ENCODE measurements around the gene PKHD1.

The PKHD1 gene

GRCh38 chr6:51827580-51827979, 259.8 kb downstream of the PKHD1 start:
- Mint-ChIP-seq H3K9me3 (no peaks in the 10 kb centered on the region), H3K27me3 (peaks cover 4% of the 10 kb centered on the region)

DNA sequence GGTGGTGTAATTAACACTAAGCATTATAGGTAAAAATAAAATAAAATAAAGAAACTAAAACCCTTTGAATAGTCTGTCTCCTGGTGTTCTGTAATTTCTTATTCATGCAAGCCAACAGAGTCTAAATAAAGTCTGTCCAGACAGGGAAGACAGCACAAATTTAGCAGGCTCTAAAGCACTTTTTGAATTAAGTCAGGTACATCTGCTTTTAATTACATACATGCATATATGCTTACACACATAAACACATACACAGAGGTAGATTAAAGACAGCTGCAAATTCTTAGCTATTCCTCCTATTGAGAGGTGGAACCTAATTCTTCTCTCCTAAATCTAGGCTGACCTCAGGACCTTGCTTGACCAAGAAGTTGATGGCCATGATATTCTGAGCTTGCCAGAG, 262.5 kb downstream of the PKHD1 start:
- Mint-ChIP-seq H3K27me3 (peaks cover 4% of the 10 kb centered on the region), H3K36me3 (ENCODE audit: low read depth) (no peaks in the 10 kb centered on the region), H3K4me3 (no peak overlapping the region), H3K27ac (no peak overlapping the region), H3K9me3 (no peaks in the 10 kb centered on the region), H3K4me1 (ENCODE audit: low read depth) (no peaks in the 10 kb centered on the region)

More at GRCh38 chr6:51827580-51827979, 259.8 kb downstream of the PKHD1 start:
- no peaks in the 10 kb centered on the region for H3K36me3 Mint-ChIP-seq (ENCODE audit: low read depth)
- H3K4me1 Mint-ChIP-seq (ENCODE audit: low read depth): no peaks in the 10 kb centered on the region
- no peak overlapping the region for H3K4me3 Mint-ChIP-seq
- no peak overlapping the region for H3K27ac Mint-ChIP-seq

GRCh38 chr6:51820555-51820954, 266.9 kb downstream of the PKHD1 start:
- no peaks in the 10 kb centered on the region for H3K4me1 Mint-ChIP-seq (ENCODE audit: low read depth)
- no peaks in the 10 kb centered on the region for H3K9me3 Mint-ChIP-seq

GRCh38 chr6:51818520-51819022, 268.8 kb downstream of the PKHD1 start:
- Mint-ChIP-seq H3K4me1 (ENCODE audit: low read depth) (no peaks in the 10 kb centered on the region), H3K27me3 (no peaks in the 10 kb centered on the region), H3K27ac (no peak overlapping the region), H3K36me3 (ENCODE audit: low read depth) (no peaks in the 10 kb centered on the region), H3K9me3 (no peaks in the 10 kb centered on the region), H3K4me3 (no peak overlapping the region)

More at GRCh38 chr6:51820555-51820954, 266.9 kb downstream of the PKHD1 start:
- H3K27me3 Mint-ChIP-seq: no peaks in the 10 kb centered on the region
- H3K4me3 Mint-ChIP-seq: no peak overlapping the region
- H3K27ac Mint-ChIP-seq: no peak overlapping the region
- no peaks in the 10 kb centered on the region for H3K36me3 Mint-ChIP-seq (ENCODE audit: low read depth)

GRCh38 chr6:51817832-51818231, 269.6 kb downstream of the PKHD1 start:
- Mint-ChIP-seq H3K4me1 (ENCODE audit: low read depth) (no peaks in the 10 kb centered on the region), H3K27me3 (no peaks in the 10 kb centered on the region), H3K36me3 (ENCODE audit: low read depth) (no peaks in the 10 kb centered on the region), H3K4me3 (no peak overlapping the region), H3K9me3 (no peaks in the 10 kb centered on the region), H3K27ac (no peak overlapping the region)

DNA sequence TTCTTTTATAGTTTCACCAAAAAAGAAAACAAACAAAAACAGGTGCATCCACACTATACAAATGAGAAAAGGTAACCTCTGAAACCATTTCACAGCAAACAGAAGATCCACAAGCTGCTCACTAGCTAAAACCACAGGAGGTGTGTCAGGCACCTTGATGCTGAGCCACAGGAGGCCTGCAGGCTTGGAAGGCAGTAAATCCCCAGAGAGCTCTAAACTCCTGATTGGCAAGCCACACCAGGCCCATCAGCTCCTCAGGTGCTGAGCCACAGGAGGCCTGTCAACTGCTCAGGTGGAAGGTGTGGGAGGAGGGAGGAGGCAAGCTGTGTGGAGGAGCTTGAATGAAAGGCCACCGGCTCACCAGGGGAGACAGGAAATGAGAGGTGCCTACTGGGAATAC, 273.0 kb downstream of the PKHD1 start:
- no peaks in the 10 kb centered on the region for H3K36me3 Mint-ChIP-seq (ENCODE audit: low read depth)
- no peak overlapping the region for H3K4me3 Mint-ChIP-seq
- H3K9me3 Mint-ChIP-seq: no peaks in the 10 kb centered on the region
- no peaks in the 10 kb centered on the region for H3K4me1 Mint-ChIP-seq (ENCODE audit: low read depth)
- no peaks in the 10 kb centered on the region for H3K27me3 Mint-ChIP-seq
- H3K27ac Mint-ChIP-seq: no peak overlapping the region

GRCh38 chr6:51813904-51814303, 273.5 kb downstream of the PKHD1 start:
- H3K27me3 Mint-ChIP-seq: no peaks in the 10 kb centered on the region
- no peaks in the 10 kb centered on the region for H3K9me3 Mint-ChIP-seq
- no peaks in the 10 kb centered on the region for H3K4me1 Mint-ChIP-seq (ENCODE audit: low read depth)
- H3K36me3 Mint-ChIP-seq (ENCODE audit: low read depth): no peaks in the 10 kb centered on the region
- no peak overlapping the region for H3K4me3 Mint-ChIP-seq
- no peak overlapping the region for H3K27ac Mint-ChIP-seq

DNA sequence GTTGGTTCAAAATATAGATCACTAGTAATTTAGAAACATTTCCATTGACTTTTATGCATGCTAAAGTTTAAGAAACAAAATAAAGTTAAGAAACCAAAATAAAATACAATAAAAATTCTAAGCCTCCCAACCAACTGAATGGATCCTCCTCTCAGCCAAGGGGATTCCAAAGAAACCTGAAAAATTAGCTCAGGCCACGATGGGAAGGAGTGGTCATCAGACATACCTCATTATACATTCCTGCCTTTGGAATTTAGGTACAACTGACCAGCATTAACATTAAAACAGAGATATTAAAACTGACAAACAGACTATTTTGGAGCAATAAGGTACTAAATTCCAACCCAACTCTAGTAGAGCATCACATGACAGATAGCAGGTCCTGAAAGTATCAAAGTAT, 275.2 kb downstream of the PKHD1 start:
- Mint-ChIP-seq H3K4me1 (ENCODE audit: low read depth) (no peaks in the 10 kb centered on the region), H3K36me3 (ENCODE audit: low read depth) (no peaks in the 10 kb centered on the region), H3K27ac (no peak overlapping the region), H3K9me3 (no peaks in the 10 kb centered on the region), H3K4me3 (no peak overlapping the region), H3K27me3 (no peaks in the 10 kb centered on the region)

DNA sequence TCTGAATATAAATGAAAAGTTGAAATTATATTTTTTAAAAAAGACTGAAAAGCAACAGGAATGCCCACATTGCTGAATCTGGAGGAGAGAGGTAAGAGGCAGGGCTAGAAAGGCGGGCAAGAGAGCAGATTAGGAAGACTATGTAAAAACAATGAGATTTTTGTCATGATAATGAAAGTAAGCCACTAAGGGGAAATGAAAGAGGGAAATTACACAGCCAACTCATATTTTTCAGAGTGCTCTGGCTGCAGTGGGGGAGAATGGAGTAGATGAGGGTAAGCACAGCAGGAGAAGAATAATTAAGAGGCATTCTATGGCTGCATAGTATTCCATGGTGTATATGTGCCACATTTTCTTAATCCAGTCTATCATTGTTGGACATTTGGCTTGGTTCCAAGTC, 281.9 kb downstream of the PKHD1 start:
- no peaks in the 10 kb centered on the region for H3K4me1 Mint-ChIP-seq (ENCODE audit: low read depth)
- H3K9me3 Mint-ChIP-seq: no peaks in the 10 kb centered on the region
- H3K27ac Mint-ChIP-seq: no peak overlapping the region
- H3K36me3 Mint-ChIP-seq (ENCODE audit: low read depth): no peaks in the 10 kb centered on the region
- H3K27me3 Mint-ChIP-seq: no peaks in the 10 kb centered on the region
- H3K4me3 Mint-ChIP-seq: no peak overlapping the region

DNA sequence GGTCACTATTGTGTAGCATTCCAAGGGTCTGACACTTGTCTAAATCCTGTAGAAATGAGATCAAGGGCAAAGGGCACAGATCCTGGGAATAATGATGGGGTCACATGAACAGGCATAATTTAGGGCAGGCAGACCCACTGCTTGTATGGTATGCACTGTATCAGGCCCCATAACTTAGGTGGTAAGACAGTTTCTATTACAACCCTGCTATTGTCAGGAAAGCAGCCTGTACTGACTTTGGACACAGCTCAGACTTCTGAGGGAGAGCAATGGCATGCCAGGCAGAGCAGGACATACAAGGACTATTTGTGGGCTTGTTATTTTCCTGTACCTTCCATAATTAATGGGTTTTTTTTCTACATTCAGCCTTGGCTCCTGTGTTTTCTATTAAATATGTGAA, 286.8 kb downstream of the PKHD1 start:
- H3K9me3 Mint-ChIP-seq: peaks cover 3% of the 10 kb centered on the region
- no peaks in the 10 kb centered on the region for H3K27me3 Mint-ChIP-seq
- no peaks in the 10 kb centered on the region for H3K4me1 Mint-ChIP-seq (ENCODE audit: low read depth)

DNA sequence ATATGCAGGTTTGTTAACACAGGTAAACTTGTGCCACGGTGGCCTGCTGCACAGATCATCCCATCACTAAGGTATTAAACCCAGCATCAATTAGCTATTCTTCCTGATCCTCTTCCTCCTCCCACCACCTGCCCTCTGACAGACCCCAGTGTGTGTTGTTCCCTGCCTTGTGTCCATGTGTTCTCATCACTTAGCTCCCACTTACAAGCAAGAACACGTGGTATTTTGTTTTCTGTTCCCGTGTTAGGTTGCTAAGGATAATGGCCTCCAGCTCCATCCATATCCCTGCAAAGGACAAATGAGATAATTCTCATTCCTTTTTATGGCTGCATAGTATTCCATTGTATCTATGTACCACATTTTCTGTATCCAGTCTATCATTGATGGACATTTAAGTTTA, 294.0 kb downstream of the PKHD1 start:
- H3K27me3 Mint-ChIP-seq: no peaks in the 10 kb centered on the region
- no peaks in the 10 kb centered on the region for H3K4me1 Mint-ChIP-seq (ENCODE audit: low read depth)
- H3K9me3 Mint-ChIP-seq: peaks cover 14% of the 10 kb centered on the region
- H3K36me3 Mint-ChIP-seq (ENCODE audit: low read depth): no peaks in the 10 kb centered on the region
- H3K4me3 Mint-ChIP-seq: no peak overlapping the region
- H3K27ac Mint-ChIP-seq: no peak overlapping the region

More for the DNA sequence above, 286.8 kb downstream of the PKHD1 start:
- Mint-ChIP-seq H3K36me3 (ENCODE audit: low read depth) (no peaks in the 10 kb centered on the region), H3K4me3 (no peak overlapping the region), H3K27ac (no peak overlapping the region)

DNA sequence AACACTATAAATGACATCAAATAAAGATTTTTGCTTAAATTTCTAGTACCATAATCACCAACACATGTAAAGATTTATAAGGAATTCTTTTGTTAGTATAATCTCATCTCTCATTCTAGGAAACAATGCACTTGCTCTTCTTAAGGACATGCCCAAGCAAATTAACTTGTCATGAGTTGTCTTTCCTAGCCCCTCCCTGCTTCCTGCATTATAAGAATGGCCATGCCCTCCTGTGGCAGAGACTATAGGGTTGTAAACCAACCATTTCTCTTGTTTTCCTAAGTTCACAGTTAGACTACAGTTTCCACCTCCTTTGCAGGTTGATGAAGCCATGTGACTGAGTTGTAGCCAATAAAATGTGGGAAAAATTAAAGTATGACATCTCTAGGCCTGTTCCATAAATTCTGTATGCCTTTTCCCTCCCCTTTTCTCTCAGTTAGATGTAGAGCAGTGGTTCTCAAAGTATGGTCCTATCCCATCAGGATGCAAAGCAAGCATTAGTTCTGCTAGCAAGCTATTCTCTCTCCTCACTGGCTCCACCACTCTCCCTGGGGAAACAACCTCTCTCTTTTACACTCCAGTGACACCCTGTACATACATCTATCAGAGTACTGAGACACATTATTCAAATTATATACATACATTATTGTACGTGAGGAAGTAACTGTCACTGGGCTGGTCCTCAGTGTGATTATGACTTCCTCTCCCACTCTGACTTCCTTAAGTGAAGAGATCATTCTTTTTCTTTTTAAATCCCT, 295.0 kb downstream of the PKHD1 start:
- Mint-ChIP-seq H3K4me3 (no peak overlapping the region), H3K27me3 (no peaks in the 10 kb centered on the region), H3K27ac (no peak overlapping the region), H3K4me1 (ENCODE audit: low read depth) (no peaks in the 10 kb centered on the region), H3K9me3 (peaks cover 12% of the 10 kb centered on the region), H3K36me3 (ENCODE audit: low read depth) (no peaks in the 10 kb centered on the region)

- Mint-ChIP-seq H3K4me3 (no peak overlapping the region), H3K4me1 (ENCODE audit: low read depth) (no peaks in the 10 kb centered on the region), H3K27ac (no peak overlapping the region), H3K27me3 (no peaks in the 10 kb centered on the region), H3K9me3 (peaks cover 11% of the 10 kb centered on the region), H3K36me3 (ENCODE audit: low read depth) (no peaks in the 10 kb centered on the region)
Measured at GRCh38 chr6:51790946-51791345, 296.5 kb downstream of the PKHD1 start.

DNA sequence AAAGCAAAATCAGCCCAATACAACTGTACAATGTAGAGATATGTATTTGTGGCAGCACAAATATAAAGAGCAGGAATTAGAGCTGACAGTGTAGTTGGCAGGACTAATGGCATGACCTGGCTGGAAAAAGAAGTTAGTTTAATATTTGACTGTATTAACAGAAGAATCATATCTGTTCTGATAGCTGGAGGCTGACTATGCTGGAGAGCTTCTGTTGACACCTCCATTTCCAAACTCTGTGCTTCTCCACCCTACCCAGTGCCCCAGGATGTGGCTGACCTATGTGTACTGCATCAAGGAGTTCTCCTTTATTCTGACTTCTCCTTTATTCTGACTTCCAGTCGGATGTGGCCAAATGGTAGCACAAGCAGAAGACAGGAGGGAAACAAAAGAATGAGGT, 299.3 kb downstream of the PKHD1 start:
- H3K27me3 Mint-ChIP-seq: no peaks in the 10 kb centered on the region
- no peaks in the 10 kb centered on the region for H3K36me3 Mint-ChIP-seq (ENCODE audit: low read depth)
- no peaks in the 10 kb centered on the region for H3K9me3 Mint-ChIP-seq
- H3K27ac Mint-ChIP-seq: no peak overlapping the region
- no peaks in the 10 kb centered on the region for H3K4me1 Mint-ChIP-seq (ENCODE audit: low read depth)
- no peak overlapping the region for H3K4me3 Mint-ChIP-seq

DNA sequence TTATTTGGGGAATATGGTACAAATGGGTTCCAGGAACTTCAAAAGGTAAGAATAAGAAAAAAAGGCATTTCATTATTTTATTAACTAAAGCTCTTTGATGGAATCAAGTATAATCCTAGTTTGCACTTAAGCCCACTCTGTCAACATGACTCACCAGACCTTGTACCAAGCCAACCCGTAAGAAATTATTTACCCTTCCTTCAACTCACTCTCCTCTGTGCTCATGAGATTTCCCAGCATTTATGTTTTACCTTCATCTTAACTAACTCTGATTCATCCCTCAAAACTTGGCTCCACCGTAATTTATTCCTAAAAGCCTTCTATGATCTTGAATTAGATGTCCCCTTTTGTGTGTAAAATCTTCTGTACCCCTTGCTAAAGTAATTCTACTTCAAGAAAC, 308.7 kb downstream of the PKHD1 start:
- no peaks in the 10 kb centered on the region for H3K9me3 Mint-ChIP-seq
- no peaks in the 10 kb centered on the region for H3K4me1 Mint-ChIP-seq (ENCODE audit: low read depth)
- H3K36me3 Mint-ChIP-seq (ENCODE audit: low read depth): no peaks in the 10 kb centered on the region
- H3K27ac Mint-ChIP-seq: no peak overlapping the region
- no peaks in the 10 kb centered on the region for H3K27me3 Mint-ChIP-seq
- no peak overlapping the region for H3K4me3 Mint-ChIP-seq

- Mint-ChIP-seq H3K36me3 (ENCODE audit: low read depth) (no peaks in the 10 kb centered on the region), H3K27ac (no peak overlapping the region), H3K4me1 (ENCODE audit: low read depth) (no peaks in the 10 kb centered on the region), H3K4me3 (no peak overlapping the region), H3K9me3 (no peaks in the 10 kb centered on the region), H3K27me3 (no peaks in the 10 kb centered on the region)
Measured at GRCh38 chr6:51777618-51778017, 309.8 kb downstream of the PKHD1 start.
